ENCODE results near the gene TMEM131. TPM values are rescaled to one million over a fixed set of nuclear protein-coding genes. Genes with fewer than 3 reads are reported as not detected.

TMEM131 gene
- total RNA-seq, 1 donor from 2014 or later: 52.9 TPM

- H3K36me3 Mint-ChIP-seq: no peaks in the 10 kb centered on the region
- peaks cover 6% of the 10 kb centered on the region for H3K4me1 Mint-ChIP-seq
- H3K27me3 Mint-ChIP-seq (ENCODE audit: low read depth): no peaks in the 10 kb centered on the region
- H3K27ac Mint-ChIP-seq: no peak overlapping the region
- H3K9me3 Mint-ChIP-seq: no peaks in the 10 kb centered on the region
- DNase-seq (ENCODE audit: low spot score in 2 of 2, unreplicated experiment in 2 of 2): no peak
- TF ChIP-seq CTCF (IDR thresholded peaks at IDR 0.05; ENCODE audit: unreplicated experiment): no peak
- H3K4me3 Mint-ChIP-seq: no peak overlapping the region
Observed at GRCh38 chr2:97718942-97719341, 276.8 kb downstream of the TMEM131 start.

- no peaks in the 10 kb centered on the region for H3K27me3 Mint-ChIP-seq (ENCODE audit: low read depth)
- H3K4me3 Mint-ChIP-seq: no peak overlapping the region
- no peak for TF ChIP-seq CTCF (IDR thresholded peaks at IDR 0.05; ENCODE audit: unreplicated experiment)
- H3K36me3 Mint-ChIP-seq: no peaks in the 10 kb centered on the region
- DNase-seq (ENCODE audit: low spot score in 2 of 2, unreplicated experiment in 2 of 2): no peak
- H3K4me1 Mint-ChIP-seq: peaks cover 10% of the 10 kb centered on the region
- H3K9me3 Mint-ChIP-seq: no peaks in the 10 kb centered on the region
- H3K27ac Mint-ChIP-seq: no peak overlapping the region
Observed at GRCh38 chr2:97718051-97718882, 277.5 kb downstream of the TMEM131 start.

GRCh38 chr2:97717613-97717995 is 278.1 kb downstream of the TMEM131 start:
- peaks cover 13% of the 10 kb centered on the region for H3K4me1 Mint-ChIP-seq
- H3K27me3 Mint-ChIP-seq (ENCODE audit: low read depth): no peaks in the 10 kb centered on the region
- no peak for TF ChIP-seq CTCF (IDR thresholded peaks at IDR 0.05; ENCODE audit: unreplicated experiment)
- no peaks in the 10 kb centered on the region for H3K9me3 Mint-ChIP-seq
- H3K27ac Mint-ChIP-seq: no peak overlapping the region
- no peaks in the 10 kb centered on the region for H3K36me3 Mint-ChIP-seq
- H3K4me3 Mint-ChIP-seq: no peak overlapping the region
- no peak for DNase-seq (ENCODE audit: low spot score in 2 of 2, unreplicated experiment in 2 of 2)

- no peak overlapping the region for H3K27ac Mint-ChIP-seq
- DNase-seq (ENCODE audit: low spot score in 2 of 2, unreplicated experiment in 2 of 2): no peak
- H3K27me3 Mint-ChIP-seq (ENCODE audit: low read depth): no peaks in the 10 kb centered on the region
- no peaks in the 10 kb centered on the region for H3K9me3 Mint-ChIP-seq
- no peaks in the 10 kb centered on the region for H3K36me3 Mint-ChIP-seq
- peaks cover 19% of the 10 kb centered on the region for H3K4me1 Mint-ChIP-seq
- no peak for TF ChIP-seq CTCF (IDR thresholded peaks at IDR 0.05; ENCODE audit: unreplicated experiment)
- no peak overlapping the region for H3K4me3 Mint-ChIP-seq
Observed at GRCh38 chr2:97716695-97717612, 278.8 kb downstream of the TMEM131 start.

- Mint-ChIP-seq H3K36me3 (no peaks in the 10 kb centered on the region), H3K9me3 (no peaks in the 10 kb centered on the region), H3K27me3 (ENCODE audit: low read depth) (no peaks in the 10 kb centered on the region), H3K4me3 (no peak overlapping the region), H3K27ac (no peak overlapping the region), H3K4me1 (peaks cover 27% of the 10 kb centered on the region)
- no peak for TF ChIP-seq CTCF (IDR thresholded peaks at IDR 0.05; ENCODE audit: unreplicated experiment)
- DNase-seq (ENCODE audit: low spot score in 2 of 2, unreplicated experiment in 2 of 2): no peak
Observed at GRCh38 chr2:97715951-97716694, 279.6 kb downstream of the TMEM131 start.

Data from mesothelial cell of epicardium (in vitro differentiated cells).